ENCODE measurements around the gene SWI5. TPM values are rescaled to one million over a fixed set of nuclear protein-coding genes. Genes with fewer than 3 reads are reported as not detected.

The SWI5 gene
- total and polyA plus RNA-seq, 2 experiments from 2014 or later: 43.3 to 60.7 TPM

DNA sequence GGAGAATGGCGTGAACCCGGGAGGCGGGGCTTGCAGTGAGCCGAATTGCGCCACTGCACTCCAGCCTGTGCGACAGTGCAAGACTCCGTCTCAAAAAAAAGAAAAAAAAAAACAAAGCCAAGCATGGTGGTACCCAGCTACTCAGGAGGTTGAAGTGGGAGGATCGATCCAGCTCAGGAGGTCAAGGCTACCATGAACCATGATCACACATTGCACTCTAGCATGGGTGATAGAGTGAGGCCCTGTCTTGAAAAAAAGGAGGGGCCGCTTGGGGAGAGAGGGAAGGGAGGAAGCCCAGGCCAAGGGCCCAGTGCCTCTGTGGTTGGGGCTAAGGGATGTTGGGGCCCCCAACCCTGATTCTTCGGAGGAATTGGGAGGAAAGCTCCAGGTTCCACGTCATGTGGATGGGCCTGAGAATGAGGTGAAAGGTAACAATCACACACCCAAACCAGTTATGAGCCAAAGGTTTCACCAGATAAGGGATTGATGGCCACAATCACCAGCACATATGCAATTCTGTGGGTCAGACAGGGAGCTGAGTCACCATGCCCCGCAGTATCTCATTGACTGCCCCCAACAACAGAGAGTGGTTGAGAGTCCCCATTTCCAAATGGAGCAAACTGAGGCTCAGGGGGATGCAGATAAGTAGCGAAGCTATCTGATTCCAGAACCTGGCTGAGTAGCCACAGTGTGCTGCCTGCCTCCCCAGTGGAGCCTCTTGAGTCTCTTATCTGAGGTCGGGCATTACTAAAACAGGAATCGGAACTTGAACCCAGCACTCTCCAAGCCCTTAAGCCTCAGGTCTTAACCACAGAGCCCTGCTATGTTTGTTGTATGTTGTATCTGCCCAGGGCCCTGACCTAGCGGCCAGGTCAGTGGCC, 20.5 kb downstream of the SWI5 start:
- Histone ChIP-seq H3K36me3 (ENCODE audit: low read depth) (no peaks in the 10 kb centered on the region), H3K9me2 (ENCODE audit: insufficient read depth) (no peaks in the 10 kb centered on the region), H3K4me3 (no peak overlapping the region), H3K79me2 (ENCODE audit: insufficient read depth) (no peaks in the 10 kb centered on the region), H3K4me1 (ENCODE audit: insufficient read depth) (no peaks in the 10 kb centered on the region), H3F3A (ENCODE audit: insufficient read depth) (no peaks in the 10 kb centered on the region), H3K27me3 (replicated peaks; ENCODE audit: insufficient read depth) (no peaks in the 10 kb centered on the region), H3K9ac (no peak overlapping the region), H4K20me1 (ENCODE audit: insufficient read depth) (no peaks in the 10 kb centered on the region), H3K27ac (no peak overlapping the region), H2AFZ (no peak overlapping the region), H3K4me2 (ENCODE audit: unreplicated experiment) (no peak overlapping the region), H3K9me3 (ENCODE audit: low read depth) (no peaks in the 10 kb centered on the region)
- TF ChIP-seq EZH2phosphoT487 (IDR thresholded peaks at IDR 0.05; ENCODE audit: insufficient read depth, low read depth) (no peak), EZH2 (IDR thresholded peaks at IDR 0.05; ENCODE audit: insufficient read depth, poor library complexity, severe bottlenecking) (no peak)
- 89 to 90% methylated on average over 16 of the region's 16 CpGs for WGBS, 2 experiments (ENCODE audit: low coverage in 1 of 2, low lambda C conversion rate in 2 of 2, missing lambda C conversion rate in 2 of 2)
- in situ Hi-C loops (cut with MboI): no loop called here
- no peak for DNase-seq

DNA sequence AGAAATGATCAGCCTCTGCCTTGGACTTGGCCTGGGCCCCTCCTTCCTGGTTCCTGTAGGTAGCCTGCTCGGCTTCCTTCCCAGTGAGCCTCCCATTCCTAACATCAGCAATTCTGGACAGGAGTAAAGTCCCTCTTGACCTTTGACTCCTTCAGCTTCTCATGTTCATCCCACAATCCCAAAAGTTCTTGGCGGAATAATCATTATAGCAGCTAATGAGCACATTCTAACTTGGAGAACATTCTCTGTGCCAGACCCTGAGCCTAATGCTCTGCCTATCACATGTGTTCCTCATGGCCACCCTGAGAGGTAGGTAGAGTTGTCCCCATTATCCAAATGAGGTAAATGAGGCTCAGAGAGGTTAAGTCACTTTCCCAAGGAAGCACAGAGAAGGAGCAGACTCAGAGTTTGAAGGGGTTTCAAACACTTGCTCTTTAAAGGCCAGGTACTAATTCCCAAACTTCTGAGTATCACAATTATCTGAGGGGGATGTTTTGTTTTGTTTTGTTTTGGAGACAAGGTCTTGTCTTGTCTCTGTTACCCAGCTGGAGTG, 21.2 kb downstream of the SWI5 start:
- no peaks in the 10 kb centered on the region for H3F3A ChIP-seq (ENCODE audit: insufficient read depth)
- H3K9ac ChIP-seq: no peak overlapping the region
- no peaks in the 10 kb centered on the region for H3K79me2 ChIP-seq (ENCODE audit: insufficient read depth)
- no peak for DNase-seq
- in situ Hi-C loops (cut with MboI): no loop called here
- no peak overlapping the region for H3K4me3 ChIP-seq
- no peak overlapping the region for H3K4me2 ChIP-seq (ENCODE audit: unreplicated experiment)
- H3K27ac ChIP-seq: no peak overlapping the region
- H3K4me1 ChIP-seq (ENCODE audit: insufficient read depth): no peaks in the 10 kb centered on the region
- H3K9me2 ChIP-seq (ENCODE audit: insufficient read depth): no peaks in the 10 kb centered on the region
- no peak overlapping the region for H2AFZ ChIP-seq
- 71 to 87% methylated on average over 2 of the region's 2 CpGs for WGBS, 2 experiments (ENCODE audit: low coverage in 1 of 2, low lambda C conversion rate in 2 of 2, missing lambda C conversion rate in 2 of 2)
- H3K36me3 ChIP-seq (ENCODE audit: low read depth): no peaks in the 10 kb centered on the region
- no peaks in the 10 kb centered on the region for H3K27me3 ChIP-seq (replicated peaks; ENCODE audit: insufficient read depth)
- no peaks in the 10 kb centered on the region for H3K9me3 ChIP-seq (ENCODE audit: low read depth)
- TF ChIP-seq EZH2phosphoT487 (IDR thresholded peaks at IDR 0.05; ENCODE audit: insufficient read depth, low read depth): no peak
- TF ChIP-seq EZH2 (IDR thresholded peaks at IDR 0.05; ENCODE audit: insufficient read depth, poor library complexity, severe bottlenecking): no peak
- no peaks in the 10 kb centered on the region for H4K20me1 ChIP-seq (ENCODE audit: insufficient read depth)

DNA sequence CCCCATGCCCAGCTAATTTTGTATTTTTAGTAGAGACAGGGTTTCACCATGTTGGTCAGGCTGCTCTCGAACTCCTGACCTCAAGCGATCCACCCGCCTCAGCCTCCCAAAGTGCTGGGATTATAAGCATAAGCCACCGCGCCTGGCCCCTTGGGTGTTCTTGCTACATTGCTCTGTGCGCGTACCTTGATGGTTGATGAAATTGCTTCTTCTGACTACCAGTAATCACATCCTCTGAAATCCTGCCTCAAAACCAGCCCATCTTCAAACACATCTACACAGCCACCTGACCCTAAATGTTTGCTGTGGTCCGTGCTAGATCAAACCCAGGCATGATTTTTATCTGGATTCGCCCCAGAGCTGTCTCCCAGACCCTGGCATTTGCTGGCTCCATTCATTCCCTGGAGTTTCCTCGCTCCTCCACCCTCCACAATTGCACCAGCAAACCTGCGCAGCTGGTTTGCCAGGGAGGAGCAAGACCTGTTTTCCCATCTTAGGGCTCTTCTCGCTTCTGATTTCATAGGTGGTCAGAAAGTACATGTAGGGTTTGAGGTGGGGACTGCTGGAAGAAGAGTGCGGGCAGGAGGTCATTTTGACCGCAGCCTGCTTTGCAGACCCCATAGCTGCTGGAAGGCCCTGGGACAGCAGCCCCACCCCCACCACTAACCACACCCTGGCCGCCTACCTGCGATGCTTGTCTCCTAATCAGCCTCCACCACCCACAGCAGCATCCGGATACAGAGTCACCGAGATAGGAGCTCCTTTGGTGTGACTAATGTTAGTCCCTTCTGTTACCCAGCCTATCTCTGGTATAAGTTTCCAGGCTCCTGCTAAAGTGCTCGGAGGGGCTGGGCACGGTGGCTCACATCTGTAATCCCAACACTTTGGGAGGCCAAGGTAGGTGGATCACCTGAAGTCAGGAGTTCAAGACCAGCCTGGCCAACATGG, 22.7 kb downstream of the SWI5 start:
- no peak overlapping the region for H3K9ac ChIP-seq
- H3K4me3 ChIP-seq: no peak overlapping the region
- no peaks in the 10 kb centered on the region for H3K9me3 ChIP-seq (ENCODE audit: low read depth)
- in situ Hi-C loops (cut with MboI): no loop called here
- 92% methylated on average over 20 of the region's 20 CpGs for WGBS, 2 experiments (ENCODE audit: low coverage in 1 of 2, low lambda C conversion rate in 2 of 2, missing lambda C conversion rate in 2 of 2)
- H3K79me2 ChIP-seq (ENCODE audit: insufficient read depth): no peaks in the 10 kb centered on the region
- no peak overlapping the region for H3K4me2 ChIP-seq (ENCODE audit: unreplicated experiment)
- peaks cover 1% of the 10 kb centered on the region for H3K4me1 ChIP-seq (ENCODE audit: insufficient read depth)
- H4K20me1 ChIP-seq (ENCODE audit: insufficient read depth): no peaks in the 10 kb centered on the region
- no peaks in the 10 kb centered on the region for H3K9me2 ChIP-seq (ENCODE audit: insufficient read depth)
- H3K27me3 ChIP-seq (replicated peaks; ENCODE audit: insufficient read depth): no peaks in the 10 kb centered on the region
- H3F3A ChIP-seq (ENCODE audit: insufficient read depth): 0 out of 2 replicates have a peak, but pooled peaks cover 3% of the 10 kb centered on the region
- H3K27ac ChIP-seq: no peak overlapping the region
- TF ChIP-seq EZH2 (IDR thresholded peaks at IDR 0.05; ENCODE audit: insufficient read depth, poor library complexity, severe bottlenecking) (no peak), EZH2phosphoT487 (IDR thresholded peaks at IDR 0.05; ENCODE audit: insufficient read depth, low read depth) (no peak)
- no peak overlapping the region for H2AFZ ChIP-seq
- no peak for DNase-seq
- H3K36me3 ChIP-seq (ENCODE audit: low read depth): no peaks in the 10 kb centered on the region
